Activated B cell treated with CpG ODN at 0.5 μM for 24 hours (primary cell): Measurements from ENCODE around the gene POP5. TPM values are rescaled to one million over a fixed set of nuclear protein-coding genes. Genes with fewer than 3 reads are reported as not detected.

ENCODE experiments used
- ATAC-seq: fragments of 200-7000 bp; cut with Tn5 transposase; one replicate; pipeline ENCODE4 v1.10.0; 2021; ENCODE audit warnings: low read depth, mild to moderate bottlenecking, moderate library complexity
- CTCF ChIA-PET: fragments of 350-600 bp; sonication (Branson Sonifier 250); formaldehyde crosslinking; loops from one replicate; lab custom pipeline; 2021; ENCODE audit warnings: antibody characterized with exemption; lab: Charles Lee
- POLR2A ChIA-PET: fragments of 350-600 bp; sonication (Branson Sonifier 250); formaldehyde crosslinking; loops from one replicate; lab custom pipeline; 2021; ENCODE audit warnings: antibody characterized with exemption; lab: Charles Lee
- DNase-seq: peaks from one replicate; pipeline ENCODE4 v3.0.0; 2022
- H3K27ac Mint-ChIP-seq: one replicate; pipeline ENCODE4 v1.8.0; 2020; ENCODE audit warnings: mixed read lengths
- H3K27me3 Mint-ChIP-seq: one replicate; pipeline ENCODE4 v1.8.0; 2021; ENCODE audit warnings: mixed read lengths
- H3K36me3 Mint-ChIP-seq: one replicate; pipeline ENCODE4 v1.8.0; 2021; ENCODE audit warnings: low read depth, mixed read lengths
- H3K4me1 Mint-ChIP-seq: one replicate; pipeline ENCODE4 v1.8.0; 2021; ENCODE audit warnings: mixed read lengths
- H3K4me3 Mint-ChIP-seq: one replicate; pipeline ENCODE4 v1.8.0; 2020; ENCODE audit warnings: mild to moderate bottlenecking, mixed read lengths
- H3K9me3 Mint-ChIP-seq: one replicate; pipeline ENCODE4 v1.8.0; 2020; ENCODE audit warnings: mixed read lengths
- intact Hi-C: fragments of 100-400 bp; cut with micrococcal nuclease; formaldehyde crosslinking; loops from one replicate; pipeline ENCODE4 v1.15.1; 2024
- total RNA-seq: library from RNA; stranded (reverse); gene quantifications from 2 replicates; pipeline ENCODE4 v1.2.3, GENCODE V29; 2022
- TF ChIP-seq, protein P1 (sequence below): fragments of 200-600 bp; IDR thresholded peaks from one replicate; pipeline ENCODE4 v1.8.0; 2022; ENCODE audit warnings: antibody characterized with exemption, mild to moderate bottlenecking

Gene POP5
- total RNA-seq, 1 donor from 2014 or later = 77.5 TPM

DNA sequence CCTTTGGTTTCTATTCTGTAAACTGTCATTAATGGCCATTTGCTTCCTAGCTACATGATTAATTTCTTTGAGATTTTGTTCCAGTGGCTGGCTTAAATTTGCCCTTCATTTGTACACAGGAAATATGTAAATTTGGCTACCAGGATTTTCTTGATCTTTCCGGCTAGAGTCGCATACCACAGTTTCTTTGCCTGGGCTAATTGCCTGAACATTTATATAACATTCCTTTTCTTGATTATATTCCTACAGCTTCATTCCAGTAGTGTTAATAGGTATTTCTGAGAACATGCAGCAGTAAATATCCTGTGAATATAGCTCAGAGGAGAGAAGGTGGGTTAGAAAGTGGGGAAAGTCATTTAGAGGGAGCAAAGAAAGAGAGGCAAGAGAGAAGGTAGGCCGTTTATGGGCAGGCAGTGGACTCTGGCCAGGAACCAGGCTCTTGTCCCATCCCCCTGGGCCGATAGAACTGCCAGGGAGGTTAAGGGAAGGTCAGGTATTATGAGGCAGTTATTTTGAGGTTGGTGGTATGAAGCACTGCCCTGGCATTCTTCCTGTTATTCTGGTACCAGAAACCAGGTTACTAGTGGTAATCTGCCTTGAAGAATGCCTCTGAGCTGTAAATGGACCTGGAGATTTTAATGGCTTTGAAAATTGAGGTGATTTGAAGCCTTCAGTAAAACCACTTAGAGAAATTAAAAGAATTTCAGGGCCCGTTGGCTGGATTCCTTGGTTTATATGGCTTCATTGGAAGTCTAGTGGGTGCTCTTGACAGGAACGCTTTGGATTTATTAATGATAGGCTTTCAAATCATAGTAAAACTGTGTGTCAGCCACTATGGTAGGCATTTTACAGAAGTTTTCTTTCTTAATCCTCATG lies 42.7 kb downstream of the POP5 start:
- POLR2A ChIA-PET = interaction anchor here (1.6 to 1.8 kb wide), 2 partner anchors 10 to 246 kb away, joined by 4 to 6 read pairs; partner anchors contain the start of genes COQ5 and RNU4-2
- DNase-seq (no peak), ATAC-seq (no peak)
- H3K27ac Mint-ChIP-seq = peak overlapping the region; percentile 77
- no peaks in the 10 kb centered on the region for H3K27me3 Mint-ChIP-seq
- intact Hi-C loops = no loop called here
- TF ChIP-seq, protein P1, sequence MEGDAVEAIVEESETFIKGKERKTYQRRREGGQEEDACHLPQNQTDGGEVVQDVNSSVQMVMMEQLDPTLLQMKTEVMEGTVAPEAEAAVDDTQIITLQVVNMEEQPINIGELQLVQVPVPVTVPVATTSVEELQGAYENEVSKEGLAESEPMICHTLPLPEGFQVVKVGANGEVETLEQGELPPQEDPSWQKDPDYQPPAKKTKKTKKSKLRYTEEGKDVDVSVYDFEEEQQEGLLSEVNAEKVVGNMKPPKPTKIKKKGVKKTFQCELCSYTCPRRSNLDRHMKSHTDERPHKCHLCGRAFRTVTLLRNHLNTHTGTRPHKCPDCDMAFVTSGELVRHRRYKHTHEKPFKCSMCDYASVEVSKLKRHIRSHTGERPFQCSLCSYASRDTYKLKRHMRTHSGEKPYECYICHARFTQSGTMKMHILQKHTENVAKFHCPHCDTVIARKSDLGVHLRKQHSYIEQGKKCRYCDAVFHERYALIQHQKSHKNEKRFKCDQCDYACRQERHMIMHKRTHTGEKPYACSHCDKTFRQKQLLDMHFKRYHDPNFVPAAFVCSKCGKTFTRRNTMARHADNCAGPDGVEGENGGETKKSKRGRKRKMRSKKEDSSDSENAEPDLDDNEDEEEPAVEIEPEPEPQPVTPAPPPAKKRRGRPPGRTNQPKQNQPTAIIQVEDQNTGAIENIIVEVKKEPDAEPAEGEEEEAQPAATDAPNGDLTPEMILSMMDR = no peak
- H3K36me3 Mint-ChIP-seq = peaks cover 50% of the 10 kb centered on the region
- no peaks in the 10 kb centered on the region for H3K9me3 Mint-ChIP-seq
- peaks cover 67% of the 10 kb centered on the region for H3K4me1 Mint-ChIP-seq
- CTCF ChIA-PET = interaction anchor here (0.8 to 1.2 kb wide), 3 partner anchors 42 to 84 kb away, joined by 3 to 4 read pairs (median 3); partner anchors contain the start of gene POP5
- peak overlapping the region; percentile 64 for H3K4me3 Mint-ChIP-seq

DNA sequence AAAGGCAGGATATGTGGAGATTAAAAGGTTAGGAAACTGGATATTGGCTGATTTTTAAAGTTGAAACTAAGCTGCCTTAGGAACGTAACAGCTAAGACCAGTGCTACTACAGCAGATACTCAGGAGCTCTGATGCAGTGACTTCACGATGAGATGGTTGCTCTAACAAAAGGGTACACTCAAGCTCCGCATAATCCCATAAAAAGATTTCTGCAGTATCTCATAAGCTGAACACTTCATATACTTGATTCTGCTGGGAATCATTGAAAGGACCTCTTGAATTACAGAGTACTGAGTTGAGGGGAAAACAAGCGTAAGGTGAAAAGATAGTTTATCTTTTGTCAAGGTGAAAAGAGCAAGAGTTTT lies 43.4 kb downstream of the POP5 start:
- Mint-ChIP-seq H3K4me3 (peak overlapping the region; percentile 64), H3K36me3 (peaks cover 46% of the 10 kb centered on the region), H3K4me1 (peaks cover 67% of the 10 kb centered on the region), H3K27ac (no peak overlapping the region), H3K27me3 (no peaks in the 10 kb centered on the region), H3K9me3 (no peaks in the 10 kb centered on the region)
- no peak for DNase-seq
- ATAC-seq = no peak
- ChIA-PET CTCF (interaction anchor here (1.0 kb wide), 1 partner anchor 43 kb away, joined by 3 read pairs; the partner anchor contains the start of gene POP5), POLR2A (interaction anchor here (1.6 to 1.8 kb wide), 2 partner anchors 42 to 246 kb away, joined by 4 read pairs; partner anchors contain the start of genes DYNLL1 and RNU4-2)
- intact Hi-C loops = no loop called here
- TF ChIP-seq, protein P1 = no peak

DNA sequence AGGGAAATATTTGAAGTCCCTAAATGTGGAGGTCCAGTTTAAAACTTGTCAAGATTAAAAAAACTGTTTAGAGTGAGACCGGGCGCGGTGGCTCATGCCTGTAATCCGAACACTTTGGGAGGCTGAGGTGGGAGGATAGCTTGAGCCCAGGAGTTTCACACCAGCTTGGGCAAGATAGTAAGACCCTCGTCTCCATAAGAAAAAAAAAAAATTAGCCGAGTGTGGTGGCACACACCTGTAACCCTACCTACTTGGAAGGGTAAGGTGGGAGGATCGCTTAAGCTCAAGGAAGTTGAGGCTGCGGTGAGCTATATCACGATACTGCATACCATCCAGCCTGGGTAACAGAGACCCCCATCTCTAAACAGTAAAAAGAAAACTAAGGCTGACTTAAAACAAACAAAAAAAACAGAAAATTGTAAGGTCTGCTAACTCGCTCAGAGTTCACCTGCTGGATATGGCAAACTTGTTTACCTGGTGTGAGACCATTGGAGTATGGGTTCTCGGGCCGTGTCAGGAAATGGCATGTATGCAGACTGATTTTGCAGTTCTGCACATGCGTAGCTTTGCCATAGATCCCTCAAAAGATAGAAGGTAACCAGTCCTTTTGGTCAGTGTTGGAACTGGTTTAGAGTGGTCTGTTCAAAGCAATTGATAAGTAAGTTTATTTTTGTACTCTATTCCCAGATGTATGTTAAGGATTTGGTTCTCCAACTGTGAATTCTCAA lies 45.0 kb downstream of the POP5 start:
- ChIA-PET CTCF (interaction anchor here (1.0 to 1.1 kb wide), 2 partner anchors 47 to 66 kb away, joined by 3 read pairs; partner anchors contain the start of gene SRSF9), POLR2A (interaction anchor here (0.5 to 1.9 kb wide), 5 partner anchors 40 to 691 kb away, joined by 3 to 10 read pairs (median 4); partner anchors contain the start of genes DYNLL1, RNU4-1 and RNU4-2)
- Mint-ChIP-seq H3K27me3 (no peaks in the 10 kb centered on the region), H3K9me3 (no peaks in the 10 kb centered on the region), H3K4me3 (peak overlapping the region; percentile 64), H3K4me1 (peaks cover 65% of the 10 kb centered on the region), H3K36me3 (peaks cover 31% of the 10 kb centered on the region), H3K27ac (peak overlapping the region; percentile 91)
- ATAC-seq = no peak
- intact Hi-C loops = no loop called here
- TF ChIP-seq, protein P1 = no peak
- DNase-seq = no peak

DNA sequence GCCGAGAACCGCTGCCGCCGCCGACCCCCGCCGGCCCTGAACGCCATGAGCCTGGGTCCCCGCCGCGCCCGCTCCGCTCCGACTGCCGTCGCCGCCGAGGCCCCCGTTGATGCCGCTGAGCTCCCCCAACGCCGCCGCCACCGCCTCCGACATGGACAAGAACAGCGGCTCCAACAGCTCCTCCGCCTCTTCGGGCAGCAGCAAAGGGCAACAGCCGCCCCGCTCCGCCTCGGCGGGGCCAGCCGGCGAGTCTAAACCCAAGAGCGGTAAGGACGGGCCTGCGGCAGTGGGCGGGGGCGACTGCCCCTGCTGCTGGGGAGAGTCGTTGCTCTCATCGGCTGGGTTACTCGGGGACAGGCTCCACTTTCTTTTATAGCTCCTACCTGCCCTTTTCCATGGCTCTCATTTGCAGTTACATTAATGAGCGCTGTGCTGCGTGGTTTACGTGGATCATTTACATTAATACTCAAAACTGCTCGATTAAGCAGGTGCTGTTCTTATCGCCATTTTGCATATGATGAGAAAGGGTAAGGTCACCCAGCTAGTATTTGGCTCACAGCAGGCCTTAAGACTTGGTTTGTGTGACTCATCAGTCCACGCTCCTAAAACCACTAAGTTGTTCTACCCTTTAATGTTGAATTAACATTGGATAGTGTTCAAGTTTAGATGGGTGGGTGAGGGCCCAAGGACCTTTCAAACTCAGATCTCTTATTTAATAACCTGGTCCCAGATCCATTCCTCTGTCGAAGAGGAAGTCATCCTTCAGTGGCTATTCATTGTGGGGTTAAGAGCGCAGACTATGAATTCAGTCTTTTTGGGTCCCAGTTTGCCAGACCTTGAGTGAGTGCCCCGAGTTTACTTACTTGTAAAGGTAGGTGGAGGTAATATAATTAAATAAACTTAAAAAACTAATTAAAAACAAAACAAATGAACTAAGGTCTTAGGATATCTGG lies 46.2 kb downstream of the POP5 start:
- POLR2A ChIA-PET = interaction anchor here (0.5 to 1.9 kb wide), 9 partner anchors 9 to 1966 kb away, joined by 3 to 13 read pairs (median 5); partner anchors contain the start of genes POP5, RNU4-1, RNU4-2 and RPLP0
- H3K4me1 Mint-ChIP-seq = peaks cover 58% of the 10 kb centered on the region
- ATAC-seq = peak; percentile 63
- TF ChIP-seq, protein P1 = no peak
- CTCF ChIA-PET = interaction anchor here (1.0 to 1.1 kb wide), 2 partner anchors 48 to 128 kb away, joined by 3 read pairs; no protein-coding TSS in a partner anchor
- H3K4me3 Mint-ChIP-seq = peak overlapping the region; percentile 93
- intact Hi-C loops = loop anchor here (1.0 to 2.0 kb wide), 6 partner anchors 39 to 179 kb away; partner anchors contain the start of genes COX6A1, DYNLL1, MLEC and POP5
- no peak for DNase-seq
- H3K9me3 Mint-ChIP-seq = no peaks in the 10 kb centered on the region
- H3K36me3 Mint-ChIP-seq = peaks cover 20% of the 10 kb centered on the region
- peak overlapping the region; percentile 91 for H3K27ac Mint-ChIP-seq
- no peaks in the 10 kb centered on the region for H3K27me3 Mint-ChIP-seq
